H9 (cell line): Measurements from ENCODE around the gene KIAA1958. TPM values are rescaled to one million over a fixed set of nuclear protein-coding genes. Genes with fewer than 3 reads are reported as not detected.
A peak's percentile ranks its signal among the peaks of the same experiment; 100 is the strongest.

Source experiments
- DNase-seq: peaks from one replicate; pipeline ENCODE4 v3.0.0-alpha.2; 2017
- H2AFZ ChIP-seq: one replicate; pipeline ENCODE4 v1.6.1; 2013; ENCODE audit warnings: mild to moderate bottlenecking, low read length, control low read depth, moderate library complexity
- H2AK5ac ChIP-seq: 2 replicates; pipeline ENCODE4 v1.6.1; 2013; ENCODE audit warnings: low read length, control low read depth, mixed read lengths; ENCODE audit not compliant: insufficient read length
- H2BK120ac ChIP-seq: one replicate; pipeline ENCODE4 v1.6.1; 2013; ENCODE audit warnings: low read depth, mild to moderate bottlenecking, low read length, control low read depth, inconsistent platforms; ENCODE audit not compliant: poor library complexity, severe bottlenecking
- H2BK12ac ChIP-seq: 2 replicates; pipeline ENCODE4 v1.6.1; 2013; ENCODE audit warnings: low read length, control low read depth, mixed read lengths, low read depth; ENCODE audit not compliant: insufficient read length
- H2BK15ac ChIP-seq: 2 replicates; pipeline ENCODE4 v1.6.1; 2013; ENCODE audit warnings: low read depth, low read length, control low read depth
- H2BK20ac ChIP-seq: one replicate; pipeline ENCODE4 v1.6.1; 2013; ENCODE audit warnings: low read depth, mild to moderate bottlenecking, low read length, control low read depth, inconsistent platforms; ENCODE audit not compliant: poor library complexity, severe bottlenecking
- H2BK5ac ChIP-seq: 2 replicates; pipeline ENCODE4 v1.6.1; 2013; ENCODE audit warnings: low read length, control low read depth, mixed read lengths; ENCODE audit not compliant: insufficient read length
- H3K14ac ChIP-seq: 2 replicates; pipeline ENCODE4 v1.6.1; 2013; ENCODE audit warnings: low read length, control low read depth; ENCODE audit not compliant: insufficient read depth
- H3K18ac ChIP-seq: 2 replicates; pipeline ENCODE4 v1.6.1; 2013; ENCODE audit warnings: low read depth, mild to moderate bottlenecking, mixed read lengths, low read length, control low read depth; ENCODE audit not compliant: insufficient read length
- H3K23ac ChIP-seq: 2 replicates; pipeline ENCODE4 v1.6.1; 2013; ENCODE audit warnings: low read length, control low read depth, mixed read lengths, low read depth; ENCODE audit not compliant: insufficient read length
- H3K23me2 ChIP-seq: 2 replicates; pipeline ENCODE4 v1.6.1; 2013; ENCODE audit warnings: low read depth, mild to moderate bottlenecking, mixed read lengths, low read length, control low read depth; ENCODE audit not compliant: insufficient read length, poor library complexity, severe bottlenecking
- H3K27ac ChIP-seq: 2 replicates; pipeline ENCODE4 v1.5.1; 2013; ENCODE audit warnings: low read length, control low read depth, mixed read lengths, low read depth; ENCODE audit not compliant: insufficient read length
- H3K27me3 ChIP-seq: 2 replicates; pipeline ENCODE4 v1.6.1; 2013; ENCODE audit warnings: low read length, control low read depth, inconsistent platforms; ENCODE audit not compliant: insufficient read depth
- H3K4ac ChIP-seq: 2 replicates; pipeline ENCODE4 v1.6.1; 2013; ENCODE audit warnings: low read depth, mild to moderate bottlenecking, control low read depth, inconsistent platforms, low read length, moderate library complexity
- H3K4me1 ChIP-seq: 2 replicates; pipeline ENCODE4 v1.6.1; 2013; ENCODE audit warnings: low read length, control low read depth, inconsistent platforms; ENCODE audit not compliant: insufficient read depth
- H3K4me2 ChIP-seq: 2 replicates; pipeline ENCODE4 v1.6.1; 2013; ENCODE audit warnings: low read length, control low read depth, mixed read lengths; ENCODE audit not compliant: insufficient read length, insufficient read depth
- H3K56ac ChIP-seq: 2 replicates; pipeline ENCODE4 v1.6.1; 2013; ENCODE audit warnings: low read depth, mild to moderate bottlenecking, mixed read lengths, low read length, control low read depth; ENCODE audit not compliant: insufficient read length
- H3K79me1 ChIP-seq: 2 replicates; pipeline ENCODE4 v1.6.1; 2013; ENCODE audit warnings: low read depth, mild to moderate bottlenecking, moderate library complexity, low read length, control low read depth, inconsistent platforms; ENCODE audit not compliant: insufficient read depth, poor library complexity, severe bottlenecking
- H3K79me2 ChIP-seq: 2 replicates; pipeline ENCODE4 v1.6.1; 2013; ENCODE audit warnings: low read length, control low read depth, inconsistent platforms; ENCODE audit not compliant: insufficient read depth
- H3K9ac ChIP-seq: 2 replicates; pipeline ENCODE4 v1.6.1; 2013; ENCODE audit warnings: low read length, control low read depth, mixed read lengths; ENCODE audit not compliant: insufficient read length; ENCODE audit errors: extremely low read depth
- H3K9me3 ChIP-seq: one replicate; pipeline ENCODE4 v1.6.1; 2013; ENCODE audit warnings: low read depth, low read length, inconsistent platforms; ENCODE audit not compliant: control insufficient read depth
- H3T11ph ChIP-seq: one replicate; pipeline ENCODE4 v1.6.1; 2013; ENCODE audit warnings: mild to moderate bottlenecking, low read length, control low read depth, inconsistent platforms
- H4K20me1 ChIP-seq: one replicate; pipeline ENCODE4 v1.6.1; 2013; ENCODE audit not compliant: control insufficient read depth, insufficient read length, insufficient read depth
- H4K5ac ChIP-seq: 2 replicates; pipeline ENCODE4 v1.6.1; 2013; ENCODE audit warnings: low read depth, mild to moderate bottlenecking, mixed read lengths, low read length, control low read depth; ENCODE audit not compliant: insufficient read length
- H4K8ac ChIP-seq: replicated peaks from 2 replicates; pipeline ENCODE4 v1.6.1; 2013; ENCODE audit warnings: low read length, control low read depth, mixed read lengths, low read depth; ENCODE audit not compliant: insufficient read length
- H4K91ac ChIP-seq: 2 replicates; pipeline ENCODE4 v1.6.1; 2013; ENCODE audit warnings: low read depth, mild to moderate bottlenecking, moderate library complexity, mixed read lengths, low read length, control low read depth; ENCODE audit not compliant: insufficient read length
- H3K27ac Mint-ChIP-seq, 3 experiments: 2 replicates in 2 of 3; 3 replicates in 1 of 3; pipeline ENCODE4 v1.8.0; 2020 to 2021; ENCODE audit warnings: mixed read lengths in 3 of 3, mild to moderate bottlenecking in 1 of 3, moderate library complexity in 1 of 3
- H3K27me3 Mint-ChIP-seq: 2 replicates; pipeline ENCODE4 v1.8.0; 2021; ENCODE audit warnings: low read depth, mild to moderate bottlenecking, moderate library complexity, mixed read lengths
- H3K36me3 Mint-ChIP-seq, 3 experiments: 2 replicates in 2 of 3; 3 replicates in 1 of 3; pipeline ENCODE4 v1.8.0; 2020 to 2021; ENCODE audit warnings: low read depth in 3 of 3, mixed read lengths in 3 of 3; ENCODE audit not compliant: insufficient read depth in 1 of 3
- H3K4me1 Mint-ChIP-seq, 2 experiments: 2 replicates each; pipeline ENCODE4 v1.8.0; 2020; ENCODE audit warnings: mixed read lengths in 2 of 2
- H3K4me3 Mint-ChIP-seq, 2 experiments: 2 replicates in 1 of 2; 3 replicates in 1 of 2; pipeline ENCODE4 v1.8.0; 2020 to 2021; ENCODE audit warnings: mild to moderate bottlenecking in 2 of 2, mixed read lengths in 2 of 2, moderate library complexity in 1 of 2
- H3K9me3 Mint-ChIP-seq, 2 experiments: 2 replicates in 1 of 2; 3 replicates in 1 of 2; pipeline ENCODE4 v1.8.0; 2020; ENCODE audit warnings: mild to moderate bottlenecking in 2 of 2, mixed read lengths in 2 of 2, moderate library complexity in 1 of 2
- CTCF ChIP-seq: fragments of 200-600 bp; sonication (generic); conservative IDR thresholded peaks from 3 replicates; pipeline ENCODE4 v1.8.0; 2021; ENCODE audit warnings: antibody characterized with exemption, mild to moderate bottlenecking
- WGBS: extraction: QIAGEN DNeasy Blood & Tissue Kit; methylation state at CpG from one replicate; pipeline ENCODE4 v1.1.7; 2013; ENCODE audit warnings: missing lambda C conversion rate, low lambda C conversion rate, mixed read lengths; ENCODE audit not compliant: insufficient read length; ENCODE audit errors: extremely low coverage; 5-methylcytosine and 5-hydroxymethylcytosine counted together
- total RNA-seq: library from RNA; stranded (reverse); gene quantifications from 2 replicates; pipeline ENCODE4 v1.2.1, GENCODE V29; 2021

The KIAA1958 gene
- total RNA-seq, 1 experiment from 2014 or later = 34.0 TPM

GRCh38 chr9:112705768-112706427, 219.3 kb downstream of the KIAA1958 start:
- no peak overlapping the region for H3K56ac ChIP-seq
- DNase-seq = peak; percentile 45
- H4K5ac ChIP-seq = no peak overlapping the region
- H2BK5ac ChIP-seq = no peak overlapping the region
- no peaks in the 10 kb centered on the region for H3K23me2 ChIP-seq
- H4K8ac ChIP-seq = no peak overlapping the region
- H3K36me3 Mint-ChIP-seq = peaks cover 0 to 16% (median 0%) of the 10 kb centered on the region in 3 experiments; a peak in 2 of 7 replicates
- no peak overlapping the region for H2AK5ac ChIP-seq
- no peak overlapping the region for H3K4me2 ChIP-seq
- TF ChIP-seq CTCF = peak; percentile 73
- no peaks in the 10 kb centered on the region; the same call in 1 of the 2 replicates for H3K79me2 ChIP-seq
- no peak overlapping the region for H2BK120ac ChIP-seq
- no peak overlapping the region for H4K91ac ChIP-seq
- H3K9me3 Mint-ChIP-seq = no peaks in the 10 kb centered on the region
- WGBS = no CpG with 5 or more reads among the region's 6 CpGs
- H3K18ac ChIP-seq = no peak overlapping the region
- H3K79me1 ChIP-seq = no peaks in the 10 kb centered on the region
- H3K4me1 Mint-ChIP-seq = peaks cover 5% of the 10 kb centered on the region in 2 experiments; a peak in 2 of 4 replicates
- no peaks in the 10 kb centered on the region for H3K4me1 ChIP-seq
- H3K4ac ChIP-seq = no peak overlapping the region
- H3K14ac ChIP-seq = no peak overlapping the region
- H3K23ac ChIP-seq = no peak overlapping the region
- H2BK20ac ChIP-seq = no peak overlapping the region
- H3K4me3 Mint-ChIP-seq = no peak overlapping the region
- no peak overlapping the region for H2BK12ac ChIP-seq
- H3K27me3 ChIP-seq = no peaks in the 10 kb centered on the region
- no peak overlapping the region for H3K27ac ChIP-seq
- no peak overlapping the region for H3T11ph ChIP-seq
- H3K9ac ChIP-seq = no peak overlapping the region
- no peak overlapping the region for H2AFZ ChIP-seq
- H3K27ac Mint-ChIP-seq = peak overlapping the region in 1 of 3 experiments; percentile 4; a peak in 1 of 7 replicates
- H3K27me3 Mint-ChIP-seq = no peaks in the 10 kb centered on the region
- H3K9me3 ChIP-seq = no peaks in the 10 kb centered on the region
- H2BK15ac ChIP-seq = no peak overlapping the region
- no peaks in the 10 kb centered on the region for H4K20me1 ChIP-seq
